RWPE1 (cell line): Measurements from ENCODE around the gene NFATC1.

Source experiments
- CTCF ChIA-PET: fragments of 350-600 bp; sonication (Branson Sonifier 250); formaldehyde crosslinking; extraction: SDS; loops from one replicate; lab custom pipeline; 2021; lab: Yijun Ruan, JAX
- POLR2A ChIA-PET: fragments of 400-600 bp; formaldehyde crosslinking; extraction: SDS; loops from one replicate; lab custom pipeline; 2020; ENCODE audit warnings: antibody characterized with exemption; ENCODE audit not compliant: low non-redundant PET; lab: Yijun Ruan, JAX
- DNase-seq: peaks from one replicate; pipeline ENCODE4 v3.0.0; 2012; ENCODE audit warnings: low spot score
- H3K27ac ChIP-seq: fragments of 450-650 bp; 2 replicates; pipeline ENCODE4 v1.5.1; 2017
- TF ChIP-seq, protein P1 (sequence below): fragments of 450-650 bp; conservative IDR thresholded peaks from 2 replicates; pipeline ENCODE4 v1.5.1; 2017; ENCODE audit warnings: low read depth, mild to moderate bottlenecking

Gene NFATC1

DNA sequence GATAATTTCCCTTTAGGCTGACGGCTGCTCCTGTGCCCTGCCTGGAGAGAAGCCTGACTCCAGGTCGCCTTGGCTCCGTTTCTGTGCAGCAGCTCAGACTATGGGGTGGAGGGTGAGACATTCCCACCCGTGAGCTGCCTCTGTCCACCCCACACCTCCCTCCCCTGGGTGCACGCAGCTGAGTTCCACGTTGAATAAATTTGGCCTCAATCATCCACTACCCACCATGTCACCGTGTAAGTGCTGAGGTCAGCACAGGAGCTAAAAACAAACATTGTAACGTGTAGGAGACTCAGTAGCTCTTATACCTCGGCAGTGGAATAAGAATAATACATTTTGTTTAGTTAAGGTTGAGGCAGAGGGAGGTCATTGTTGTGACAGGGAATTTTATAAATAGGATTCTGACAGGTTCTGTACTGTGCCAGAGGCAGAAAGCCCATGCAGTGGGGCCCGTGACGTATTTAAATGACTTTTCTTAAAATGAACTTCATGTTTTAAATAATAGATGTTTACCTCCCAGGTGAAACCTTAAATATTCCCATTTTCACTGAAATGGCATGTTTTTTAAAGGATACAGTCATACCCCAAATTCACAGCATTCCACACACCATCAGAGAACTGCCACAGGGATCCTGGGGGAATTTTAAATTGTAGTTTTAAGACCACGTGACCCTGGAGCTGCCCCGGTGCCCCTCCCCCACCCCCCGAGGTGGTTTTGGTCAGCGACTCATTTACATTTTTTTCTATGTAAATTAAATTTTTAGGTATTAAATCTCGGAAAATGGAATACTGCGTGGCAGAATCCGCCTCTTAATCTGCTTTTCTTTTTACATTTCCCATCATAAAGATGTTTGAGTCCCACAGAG, 50.2 kb downstream of the NFATC1 start:
- no peak for DNase-seq
- TF ChIP-seq, protein P1, sequence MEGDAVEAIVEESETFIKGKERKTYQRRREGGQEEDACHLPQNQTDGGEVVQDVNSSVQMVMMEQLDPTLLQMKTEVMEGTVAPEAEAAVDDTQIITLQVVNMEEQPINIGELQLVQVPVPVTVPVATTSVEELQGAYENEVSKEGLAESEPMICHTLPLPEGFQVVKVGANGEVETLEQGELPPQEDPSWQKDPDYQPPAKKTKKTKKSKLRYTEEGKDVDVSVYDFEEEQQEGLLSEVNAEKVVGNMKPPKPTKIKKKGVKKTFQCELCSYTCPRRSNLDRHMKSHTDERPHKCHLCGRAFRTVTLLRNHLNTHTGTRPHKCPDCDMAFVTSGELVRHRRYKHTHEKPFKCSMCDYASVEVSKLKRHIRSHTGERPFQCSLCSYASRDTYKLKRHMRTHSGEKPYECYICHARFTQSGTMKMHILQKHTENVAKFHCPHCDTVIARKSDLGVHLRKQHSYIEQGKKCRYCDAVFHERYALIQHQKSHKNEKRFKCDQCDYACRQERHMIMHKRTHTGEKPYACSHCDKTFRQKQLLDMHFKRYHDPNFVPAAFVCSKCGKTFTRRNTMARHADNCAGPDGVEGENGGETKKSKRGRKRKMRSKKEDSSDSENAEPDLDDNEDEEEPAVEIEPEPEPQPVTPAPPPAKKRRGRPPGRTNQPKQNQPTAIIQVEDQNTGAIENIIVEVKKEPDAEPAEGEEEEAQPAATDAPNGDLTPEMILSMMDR: no peak
- peak overlapping the region; percentile 0; the same call in 1 of the 2 replicates for H3K27ac ChIP-seq
- ChIA-PET POLR2A (no interaction called here), CTCF (no interaction called here)

DNA sequence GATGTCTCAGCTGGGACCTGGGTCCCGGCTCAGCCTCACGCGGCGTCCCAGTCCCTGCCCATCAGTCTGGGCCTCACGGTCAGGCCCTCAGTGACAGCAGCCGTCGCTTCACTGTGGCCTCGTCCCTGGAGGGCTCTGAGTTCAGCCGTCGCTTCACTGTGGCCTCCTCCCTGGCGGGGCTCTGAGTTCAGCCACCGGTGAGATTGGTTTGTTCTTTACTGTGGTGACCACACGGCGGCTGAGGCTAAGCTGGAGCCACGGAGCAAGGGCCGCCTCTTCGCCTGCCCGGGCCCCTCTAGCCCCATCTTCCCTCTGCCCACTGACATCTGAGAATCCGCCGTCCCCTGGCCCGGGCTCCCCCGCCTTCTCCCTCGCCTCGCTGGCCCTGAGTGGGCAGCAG, 51.2 kb downstream of the NFATC1 start:
- CTCF ChIA-PET: no interaction called here
- no peak for DNase-seq
- no peak overlapping the region for H3K27ac ChIP-seq
- TF ChIP-seq, protein P1: no peak
- POLR2A ChIA-PET: no interaction called here

DNA sequence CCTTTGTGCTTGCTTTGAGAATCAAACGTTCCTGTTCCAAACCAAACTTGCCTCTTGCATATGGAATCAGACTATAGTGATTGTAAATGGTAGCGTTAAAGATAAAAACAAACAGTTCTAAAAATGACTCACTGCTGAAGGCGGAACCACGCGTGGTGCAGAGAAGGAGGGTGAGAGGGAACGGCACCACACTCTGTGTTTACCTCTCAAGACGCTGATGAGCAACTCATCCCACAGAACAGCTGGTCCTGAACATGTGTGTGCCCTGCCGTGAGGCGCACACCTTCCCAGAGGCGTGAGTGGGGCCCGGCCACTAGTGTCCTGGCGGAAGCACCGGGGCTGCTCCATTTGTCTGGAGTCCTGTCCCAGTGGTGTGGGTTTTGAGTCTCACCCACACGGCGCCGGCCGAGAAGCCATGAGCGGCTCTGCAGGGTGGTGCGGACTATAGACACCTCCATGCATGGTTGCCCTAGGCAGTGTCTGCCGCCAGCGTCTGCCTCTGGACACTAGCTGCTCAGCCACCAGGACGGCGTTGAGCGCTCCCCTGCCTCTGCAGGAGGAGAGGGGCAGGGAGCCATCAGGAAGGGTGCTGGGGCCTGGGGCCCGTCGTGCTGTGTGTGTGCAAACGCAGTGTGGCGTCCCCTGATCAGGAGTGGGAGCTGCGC, 52.1 kb downstream of the NFATC1 start:
- TF ChIP-seq, protein P1: no peak
- no peak overlapping the region for H3K27ac ChIP-seq
- CTCF ChIA-PET: no interaction called here
- no peak for DNase-seq
- POLR2A ChIA-PET: no interaction called here

DNA sequence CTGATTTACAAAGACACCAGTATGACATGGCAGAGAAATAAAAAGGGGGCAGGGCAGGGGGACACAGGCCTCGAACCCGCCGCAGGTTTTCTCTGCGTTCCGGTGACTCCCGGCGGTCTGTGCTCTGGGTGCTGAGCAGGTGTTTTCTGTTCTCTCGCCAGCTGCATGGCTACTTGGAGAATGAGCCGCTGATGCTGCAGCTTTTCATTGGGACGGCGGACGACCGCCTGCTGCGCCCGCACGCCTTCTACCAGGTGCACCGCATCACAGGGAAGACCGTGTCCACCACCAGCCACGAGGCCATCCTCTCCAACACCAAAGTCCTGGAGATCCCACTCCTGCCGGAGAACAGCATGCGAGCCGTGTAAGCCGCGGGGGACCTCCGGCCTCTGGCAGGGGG, 52.9 kb downstream of the NFATC1 start:
- ChIA-PET CTCF (no interaction called here), POLR2A (no interaction called here)
- H3K27ac ChIP-seq: no peak overlapping the region
- TF ChIP-seq, protein P1: no peak
- no peak for DNase-seq

DNA sequence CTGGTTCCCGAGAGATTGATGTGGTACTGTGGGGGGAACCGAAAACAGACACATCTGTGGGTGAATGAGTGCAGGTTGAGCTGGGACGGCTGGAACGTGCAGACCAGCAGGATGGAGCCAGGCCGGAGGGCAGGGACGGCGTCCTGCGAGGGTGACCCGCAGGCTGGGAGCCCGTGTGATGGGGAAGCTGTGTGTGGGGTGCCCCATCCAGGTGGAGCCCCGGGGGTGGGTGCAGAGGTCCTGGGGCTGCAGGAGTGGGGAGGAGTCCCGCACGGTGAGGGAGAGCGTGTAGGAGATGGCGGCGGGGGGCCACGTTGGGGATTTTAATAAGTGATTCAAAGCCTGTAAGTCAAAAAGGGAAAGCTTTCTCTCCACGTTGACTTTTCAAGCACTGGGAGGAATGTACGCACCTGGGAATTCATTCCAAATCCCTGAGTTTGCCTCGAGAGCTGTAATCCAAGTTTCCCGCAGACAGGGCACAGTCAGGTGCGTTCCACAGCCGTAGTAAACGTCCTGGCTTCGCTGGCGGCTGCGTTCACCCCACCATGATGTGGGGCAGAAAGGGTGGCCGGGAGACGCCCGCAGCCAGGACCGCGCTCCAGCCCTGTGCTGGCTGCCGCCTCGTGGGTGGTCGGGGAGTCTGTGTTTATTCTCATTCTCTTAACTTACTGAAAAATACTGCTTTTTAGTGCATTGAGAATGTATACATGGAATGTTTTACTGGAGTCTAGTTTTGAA, 54.0 kb downstream of the NFATC1 start:
- POLR2A ChIA-PET: no interaction called here
- CTCF ChIA-PET: interaction anchor here (0.6 to 0.7 kb wide), 2 partner anchors 9 to 65 kb away, joined by 3 to 4 read pairs; no protein-coding TSS in a partner anchor
- TF ChIP-seq, protein P1: no peak

More for the DNA sequence above, 54.0 kb downstream of the NFATC1 start:
- DNase-seq: no peak
- H3K27ac ChIP-seq: no peak overlapping the region
